NCI-H1417 treated with DMSO at 0.1 percent for 48 hours (cell line): ENCODE measurements around the gene CD300A.

Experiments used
- DNase-seq: peaks from one replicate; lab custom pipeline; 2025; lab: John Stamatoyannopoulos, UW

CD300A gene

DNA sequence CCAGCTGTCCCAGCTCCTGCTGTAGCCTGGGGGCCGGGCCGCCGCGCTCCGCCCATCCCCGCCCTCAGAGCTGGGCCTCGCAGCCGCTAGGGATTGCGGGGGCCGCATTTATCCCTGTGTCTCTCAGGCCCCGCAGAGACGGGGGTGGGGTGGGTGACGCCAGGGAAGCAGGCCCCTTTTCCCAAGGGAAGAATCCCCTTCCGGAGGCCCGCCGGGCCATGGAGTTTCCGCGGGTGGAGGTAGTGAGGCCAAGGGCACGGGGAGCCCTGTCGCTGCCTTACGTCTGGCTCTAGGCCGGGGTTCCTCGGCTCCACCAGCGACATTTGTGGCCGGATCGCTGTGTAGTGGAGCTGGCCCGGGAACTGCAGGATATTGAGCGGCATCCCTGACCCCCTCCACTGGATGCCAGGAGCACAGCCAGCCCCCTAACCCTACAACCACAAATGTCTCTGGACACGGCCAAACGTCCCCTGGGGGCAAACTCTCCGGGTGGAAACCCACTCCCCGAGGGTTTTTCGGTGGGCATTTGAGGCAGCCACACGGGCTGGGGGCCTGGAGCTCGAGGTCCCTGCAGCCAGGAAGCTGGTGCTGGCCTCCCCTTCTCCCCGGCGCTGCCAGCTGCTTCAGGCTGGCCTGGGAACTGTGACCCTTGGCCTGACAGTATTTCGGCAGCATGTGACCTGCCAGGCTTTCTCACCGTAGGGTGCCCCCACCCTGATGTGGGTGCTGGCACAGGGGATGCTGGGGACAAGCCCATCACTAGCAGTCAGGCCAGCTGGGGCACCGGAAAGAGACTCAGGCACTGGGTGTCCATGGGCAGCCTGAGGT, 12.0 kb upstream of the CD300A start:
- DNase-seq, result peak; percentile 41

DNA sequence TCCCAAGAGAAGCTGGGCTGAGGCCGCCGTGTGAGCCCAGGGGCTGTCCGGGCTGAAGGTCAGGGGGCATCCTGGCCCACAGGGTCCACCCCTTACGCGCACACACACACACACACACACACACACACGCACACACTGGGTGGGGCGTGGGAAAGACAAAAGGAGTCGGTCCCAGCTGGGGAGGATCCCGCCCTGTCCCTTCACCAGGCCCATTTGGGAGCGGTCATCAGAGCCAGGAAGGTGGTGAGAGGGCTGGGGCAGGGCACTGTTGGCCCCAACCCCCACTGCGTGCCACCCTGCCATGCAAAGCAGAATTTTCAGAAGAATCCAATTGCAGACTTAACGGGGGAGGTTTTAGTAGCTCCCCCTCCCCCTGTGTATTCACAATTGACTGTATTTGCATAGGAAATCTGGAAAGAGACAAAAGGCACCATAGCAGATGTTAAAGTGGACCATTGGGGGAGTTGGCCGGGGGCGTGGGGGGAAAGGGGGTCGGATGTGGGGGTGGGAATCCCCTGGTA, 11.3 kb upstream of the CD300A start:
- DNase-seq, result no peak

DNA sequence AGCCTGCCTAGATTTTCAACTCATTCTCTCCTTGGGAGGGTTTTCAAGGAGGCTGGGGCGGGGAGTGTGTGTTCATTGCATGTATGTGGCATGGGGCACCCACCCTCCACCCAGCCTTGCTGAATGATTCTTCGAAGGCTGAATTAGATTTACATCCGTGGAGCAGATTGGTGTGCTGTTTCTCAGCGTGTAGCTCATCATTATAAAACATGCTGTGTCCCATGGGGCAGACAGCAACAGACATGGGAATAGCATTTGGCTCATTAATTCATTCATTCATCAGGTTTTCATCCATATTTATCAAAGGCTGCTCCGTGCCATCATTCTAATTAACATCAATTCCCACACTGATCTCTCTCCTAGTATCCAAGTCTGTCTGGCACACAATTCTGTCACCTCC, 10.6 kb upstream of the CD300A start:
- no peak for DNase-seq

DNA sequence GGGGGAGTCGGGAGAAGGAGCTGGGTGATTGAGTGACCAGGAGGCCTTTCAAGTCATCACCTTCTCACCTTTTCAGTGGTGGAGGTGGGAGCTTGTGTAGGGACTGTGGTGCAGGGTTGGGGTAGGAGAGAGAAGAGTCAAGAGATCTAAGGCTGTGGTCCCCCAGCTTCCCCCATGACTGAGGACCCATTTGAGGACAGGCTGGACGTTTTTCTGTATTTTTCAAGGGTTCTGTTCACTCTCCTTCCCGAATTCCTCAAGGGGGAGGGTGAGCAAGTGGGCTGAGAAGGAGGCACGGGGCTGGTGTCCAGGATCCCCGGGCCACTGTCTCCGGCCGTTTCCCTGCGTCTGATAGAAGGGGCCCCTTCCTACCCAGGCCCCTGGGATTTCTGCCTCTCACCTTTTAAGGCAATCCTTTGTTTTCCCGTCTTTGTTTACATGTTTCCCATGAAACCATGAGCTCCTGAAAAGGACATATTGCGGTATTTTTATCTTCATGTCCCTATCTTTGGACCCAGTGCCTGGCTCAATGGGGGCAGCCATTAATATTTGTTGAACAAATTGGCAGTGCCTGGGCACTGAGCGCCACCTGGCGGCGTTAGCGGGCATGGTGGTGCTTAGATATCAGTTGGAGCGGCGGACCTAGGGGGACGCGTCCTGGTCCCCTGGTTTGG, 9.2 kb upstream of the CD300A start:
- DNase-seq, result no peak

- no peak for DNase-seq
These were observed 8.6 kb upstream of the CD300A start for GRCh38 chr17:74457820-74458166.

DNA sequence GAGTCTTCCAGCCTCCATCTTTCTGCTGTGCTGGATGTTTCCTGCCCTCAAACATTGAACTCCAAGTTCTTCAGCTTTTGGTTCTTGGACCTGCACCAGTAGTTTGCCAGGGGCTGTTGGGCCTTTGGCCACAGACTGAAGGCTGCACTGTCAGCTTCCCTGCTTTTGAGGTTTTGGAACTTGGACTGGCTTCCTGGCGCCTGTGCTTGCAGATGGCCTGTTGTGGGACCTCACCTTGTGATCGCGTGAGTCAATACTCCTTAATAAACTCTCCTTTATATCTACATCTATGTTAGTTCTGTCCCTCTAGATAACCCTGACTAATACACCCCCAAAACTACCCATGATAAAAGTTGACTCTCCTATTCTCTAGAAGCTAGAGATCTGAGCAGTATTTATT, 7.6 kb upstream of the CD300A start:
- DNase-seq, result no peak

DNA sequence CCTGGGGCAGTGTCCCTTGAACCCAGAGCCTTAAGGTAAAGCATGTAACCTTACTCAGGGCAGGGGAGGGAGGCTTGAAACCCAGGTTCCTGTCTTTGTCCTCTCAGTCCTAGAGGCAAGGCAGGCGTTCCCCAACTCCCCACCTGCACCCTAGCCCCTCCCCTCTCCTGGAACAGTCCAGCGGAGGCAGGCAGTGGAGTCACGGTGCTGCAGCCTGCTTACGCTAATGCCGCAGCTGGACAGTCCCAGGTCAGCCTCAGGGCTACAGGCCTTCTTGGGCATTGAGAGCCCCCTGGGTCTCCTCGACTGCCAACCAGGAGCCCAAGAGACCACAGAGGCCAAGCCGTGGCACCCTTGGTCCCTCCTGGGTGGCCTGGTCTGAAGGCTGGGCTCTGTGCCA, 6.8 kb upstream of the CD300A start:
- DNase-seq, result no peak

GRCh38 chr17:74460241-74460640, 6.2 kb upstream of the CD300A start:
- no peak for DNase-seq

DNA sequence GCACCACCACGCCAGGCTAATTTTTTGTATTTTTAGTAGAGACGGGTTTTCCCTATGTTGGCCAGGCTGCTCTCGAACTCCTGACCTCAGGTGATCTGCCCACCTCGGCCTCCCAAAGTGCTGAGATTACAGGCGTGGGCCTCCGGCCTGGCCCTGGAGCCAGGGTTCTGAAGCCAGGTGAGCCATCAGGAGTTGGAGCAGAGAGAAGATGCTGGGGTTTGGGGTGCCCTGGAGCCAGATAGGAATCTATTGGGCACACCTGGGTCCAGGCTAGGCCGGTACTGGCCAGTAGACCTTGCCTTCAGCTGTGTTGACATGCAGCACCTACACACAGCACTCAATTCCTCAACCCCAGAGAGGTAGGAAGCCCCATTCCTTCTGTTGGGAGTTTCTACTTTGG, 5.4 kb upstream of the CD300A start:
- no peak for DNase-seq

GRCh38 chr17:74461611-74462010, 4.8 kb upstream of the CD300A start:
- no peak for DNase-seq

- DNase-seq, result no peak
These were observed 1.6 kb upstream of the CD300A start for GRCh38 chr17:74464730-74465377.

DNA sequence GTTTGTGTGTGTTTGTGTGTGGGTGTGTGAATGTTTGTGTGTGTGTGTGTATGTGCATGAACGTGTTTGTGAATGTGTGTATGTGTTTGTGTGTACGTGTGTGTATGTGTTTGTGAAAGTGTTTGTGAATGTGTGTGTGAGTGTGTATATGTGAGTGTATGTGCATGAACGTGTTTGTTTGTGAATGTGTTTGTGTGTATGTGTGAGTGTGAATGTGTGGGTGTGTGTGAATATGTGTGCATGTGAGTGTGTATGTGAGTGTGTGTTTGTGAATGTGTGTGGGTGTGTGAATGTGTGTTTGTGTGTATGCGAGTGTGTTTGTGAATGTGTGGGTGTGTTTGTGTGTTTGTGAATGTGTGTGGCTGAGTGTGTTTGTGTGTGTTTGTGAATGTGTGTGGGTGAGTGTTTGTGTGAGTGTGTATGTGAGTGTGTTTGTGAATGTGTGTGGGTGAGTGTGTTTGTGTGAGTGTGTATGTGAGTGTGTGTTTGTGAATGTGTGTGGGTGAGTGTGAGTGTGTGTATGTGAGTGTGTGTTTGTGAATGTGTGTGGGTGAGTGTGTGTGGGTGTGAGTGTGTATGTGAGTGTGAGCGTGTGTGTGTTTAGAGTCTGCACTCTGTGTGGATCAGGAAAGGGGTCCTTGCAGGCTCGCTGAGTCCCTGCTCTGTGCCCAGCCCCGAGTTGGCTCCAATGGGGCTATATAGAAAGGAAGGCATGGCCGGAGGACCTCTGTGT, 890 bp upstream of the CD300A start:
- no peak for DNase-seq

DNA sequence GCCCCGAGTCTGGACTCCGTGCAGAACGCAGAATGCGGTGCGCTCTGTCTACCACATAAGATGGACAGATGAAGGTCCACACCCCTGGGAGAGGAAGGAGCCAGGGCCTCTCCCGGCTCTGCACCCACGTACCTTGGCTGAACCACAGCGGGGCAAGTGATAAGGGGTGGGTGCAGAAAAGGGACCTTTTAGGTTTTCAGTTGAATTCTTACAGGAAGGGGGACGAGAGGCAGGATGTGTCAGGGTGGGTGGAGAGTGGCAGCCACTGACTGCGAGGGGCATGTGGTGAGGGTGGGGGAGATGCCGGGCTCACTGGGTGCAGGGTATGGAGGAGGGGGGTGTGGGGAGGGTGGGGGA, 372 bp downstream of the CD300A start:
- DNase-seq, result no peak

DNA sequence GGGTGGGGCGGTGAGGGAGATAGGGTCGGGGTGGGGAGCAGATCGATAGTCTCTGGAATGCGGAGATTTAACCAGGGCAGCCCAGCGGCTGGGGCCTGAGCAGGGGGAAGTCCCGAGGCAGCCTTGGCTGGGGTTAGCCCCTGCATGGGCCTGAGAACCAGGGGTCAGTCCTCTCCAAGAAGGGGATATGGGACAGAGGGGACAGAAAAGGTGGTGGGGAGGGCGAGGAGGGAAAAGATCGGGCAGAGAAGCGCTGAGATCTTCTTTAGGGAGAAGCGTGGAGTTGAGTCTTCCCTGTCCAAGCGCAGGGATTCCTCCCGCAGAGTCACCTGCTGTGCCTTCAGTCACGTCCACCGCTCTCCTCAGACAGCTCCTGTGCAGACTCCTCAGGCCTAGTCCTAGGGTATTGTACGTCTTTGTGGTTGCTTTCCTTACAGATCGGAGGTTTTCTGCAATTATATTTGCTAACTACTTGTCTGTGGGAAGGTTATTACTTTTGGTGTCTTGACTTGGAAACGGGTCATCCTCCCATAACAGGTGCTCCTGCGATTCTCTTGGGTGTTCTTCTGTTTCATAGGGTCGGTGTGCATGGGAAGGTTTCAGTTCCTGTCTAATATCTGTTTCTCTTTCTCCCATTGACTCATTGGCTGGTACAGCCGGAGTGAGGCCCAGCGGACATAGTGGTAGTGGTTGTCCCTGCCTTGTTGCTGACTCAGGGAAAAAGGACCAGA, 952 bp downstream of the CD300A start:
- DNase-seq, result no peak

GRCh38 chr17:74471341-74471740, 4.9 kb downstream of the CD300A start:
- no peak for DNase-seq

GRCh38 chr17:74472890-74473289, 6.5 kb downstream of the CD300A start:
- DNase-seq, result no peak

DNA sequence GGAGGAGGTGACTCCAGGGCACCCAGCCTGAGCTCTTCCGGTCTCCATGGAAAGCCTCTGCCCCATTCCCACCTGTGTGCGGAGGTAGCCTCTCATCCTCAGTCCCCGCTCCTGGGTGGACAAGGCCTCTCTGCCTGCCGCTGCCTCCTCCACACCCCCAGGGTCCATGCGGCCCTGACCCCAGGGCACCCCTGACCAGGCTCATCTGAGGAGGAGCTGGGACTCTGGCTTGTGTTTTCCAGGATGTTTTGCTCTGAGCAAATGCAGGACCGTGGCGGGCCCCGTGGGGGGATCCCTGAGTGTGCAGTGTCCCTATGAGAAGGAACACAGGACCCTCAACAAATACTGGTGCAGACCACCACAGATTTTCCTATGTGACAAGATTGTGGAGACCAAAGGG, 6.9 kb downstream of the CD300A start:
- DNase-seq, result no peak

GRCh38 chr17:74474043-74474792, 7.8 kb downstream of the CD300A start:
- no peak for DNase-seq

DNA sequence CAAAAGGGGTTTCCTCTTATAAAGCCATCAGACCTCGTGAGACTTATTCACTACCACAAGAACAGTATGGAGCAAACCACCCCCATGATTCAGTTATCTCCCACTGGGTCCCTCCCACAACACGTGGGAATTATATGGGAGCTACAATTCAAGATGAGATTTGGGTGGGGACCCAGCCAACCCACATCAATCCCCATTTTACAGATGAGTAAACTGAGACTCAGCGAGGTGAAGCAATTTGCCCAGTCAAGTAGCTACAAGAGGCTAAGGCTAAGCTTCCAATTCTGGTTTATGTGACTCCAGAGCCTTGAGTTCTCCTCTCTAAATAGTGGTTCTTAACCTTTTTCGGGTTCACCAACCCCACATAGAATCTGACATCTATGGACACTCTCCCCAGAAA, 8.8 kb downstream of the CD300A start:
- DNase-seq, result no peak

DNA sequence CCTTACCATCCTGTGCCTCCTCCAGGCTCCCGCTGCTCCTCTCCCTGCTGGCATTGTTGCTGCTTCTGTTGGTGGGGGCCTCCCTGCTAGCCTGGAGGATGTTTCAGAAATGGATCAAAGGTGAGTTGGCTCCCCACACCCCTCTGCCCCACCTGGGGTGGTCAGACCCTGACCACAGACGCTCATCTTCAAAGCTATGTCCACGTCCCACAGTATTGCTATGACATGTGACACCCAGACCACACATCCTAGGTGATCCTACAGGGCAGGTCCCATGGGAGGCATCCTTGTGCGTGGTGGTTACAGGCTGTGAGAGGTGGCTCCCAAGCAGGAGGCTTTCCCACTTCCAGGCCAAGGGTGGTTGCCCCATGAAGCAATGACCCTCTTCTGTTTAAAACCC, 11.0 kb downstream of the CD300A start:
- no peak for DNase-seq
